ENCODE measurements around the gene MUC22.

The MUC22 gene

DNA sequence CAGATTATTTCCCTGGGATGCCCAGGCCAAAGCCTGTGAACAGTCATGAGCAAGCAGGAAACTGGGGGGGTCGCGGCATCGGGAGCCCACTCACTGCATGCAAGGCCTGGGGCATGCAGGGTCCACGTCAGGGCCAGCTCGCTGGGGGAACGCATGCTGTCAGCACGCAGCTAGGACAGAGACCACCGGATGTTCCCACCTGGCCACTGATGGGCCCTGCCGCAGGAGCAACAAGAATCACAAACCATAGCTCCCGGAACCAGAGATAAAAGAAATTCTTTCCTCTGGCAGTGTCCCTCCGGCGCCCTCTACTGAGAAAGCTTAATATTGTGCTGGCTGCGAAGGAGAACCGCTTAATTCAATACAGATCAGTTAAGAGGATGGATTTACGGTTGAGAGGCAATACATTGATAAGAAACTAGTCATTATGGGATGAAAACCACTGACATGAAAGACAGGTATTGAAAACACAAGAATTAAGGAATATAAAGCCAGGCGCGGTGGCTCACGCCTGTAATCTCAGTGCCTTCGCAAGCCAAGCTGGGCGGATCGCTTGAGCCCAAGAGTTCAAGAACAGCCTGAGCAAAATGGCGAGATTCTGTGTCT is 69.5 kb downstream of the MUC22 start:
- peak; percentile 85 for DNase-seq (ENCODE audit: low spot score)

DNA sequence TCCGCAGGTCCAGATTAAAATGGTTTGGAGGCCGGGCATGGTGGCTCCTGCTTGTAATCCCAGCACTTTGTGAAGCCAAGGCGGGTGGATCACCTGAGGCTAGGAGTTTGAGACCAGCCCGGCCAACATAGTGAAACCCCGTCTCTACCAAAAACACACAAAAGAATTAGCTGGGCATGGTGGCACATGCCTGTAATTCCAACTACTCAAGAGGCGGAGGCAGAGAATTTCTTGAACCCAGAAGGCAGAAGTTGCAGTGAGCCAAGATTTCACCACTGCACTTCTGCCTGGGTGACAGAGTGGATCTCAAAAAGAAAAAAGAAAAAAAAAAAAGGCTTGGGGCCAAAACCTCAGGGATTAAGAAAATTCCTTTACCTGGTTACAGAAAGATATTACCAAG is 71.6 kb downstream of the MUC22 start:
- DNase-seq (ENCODE audit: low spot score) = no peak

DNA sequence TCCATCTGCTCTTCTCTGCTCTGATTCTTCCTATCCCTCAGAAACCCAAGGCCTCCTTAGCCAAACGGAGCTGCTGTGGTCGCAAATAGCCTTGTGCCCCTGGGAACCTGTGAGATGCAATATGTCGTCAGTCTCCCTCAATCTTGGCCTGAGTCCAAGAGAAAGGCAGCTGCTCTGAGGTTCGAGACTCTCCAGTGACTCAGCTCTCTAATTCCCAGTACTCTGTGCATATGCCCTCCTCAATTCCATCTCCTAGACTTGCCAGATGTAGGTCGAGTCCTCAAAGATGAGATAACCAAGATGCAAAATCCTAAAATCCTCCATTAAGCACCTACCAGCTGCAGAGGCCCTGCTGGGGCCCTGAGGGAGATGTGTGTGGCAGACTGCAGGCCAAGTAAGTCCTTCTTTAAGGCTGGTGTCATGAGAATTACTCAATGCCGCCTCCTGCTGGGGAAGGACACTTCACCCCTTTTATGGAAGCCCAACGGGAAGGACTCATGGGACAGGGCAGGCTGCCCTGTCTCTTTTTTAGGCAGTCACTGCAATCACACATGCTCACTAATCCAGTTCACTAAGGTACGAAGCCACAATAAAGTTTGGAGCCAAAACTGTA is 73.6 kb downstream of the MUC22 start:
- DNase-seq (ENCODE audit: low spot score) = no peak

Measured in Ammon's horn (tissue), 1 donor.